Parathyroid adenoma (tissue), 2 donors: Measurements from ENCODE around the gene ADGRL4.

Experiments
- H2AFZ ChIP-seq: fragments of 300-600 bp; sonication (generic); one replicate; pipeline ENCODE4 v1.7.0; 2017; ENCODE audit warnings: antibody characterized with exemption, mild to moderate bottlenecking
- H3K27ac ChIP-seq: fragments of 300-600 bp; sonication (generic); one replicate; pipeline ENCODE4 v1.7.0; 2017
- H3K27me3 ChIP-seq: fragments of 300-600 bp; sonication (generic); one replicate; pipeline ENCODE4 v1.7.0; 2017; ENCODE audit warnings: low read length; ENCODE audit not compliant: control insufficient read depth, insufficient read depth
- H3K36me3 ChIP-seq: fragments of 300-600 bp; sonication (generic); one replicate; pipeline ENCODE4 v1.7.0; 2017; ENCODE audit warnings: low read length; ENCODE audit not compliant: control insufficient read depth, insufficient read depth
- H3K4me1 ChIP-seq: fragments of 300-600 bp; sonication (generic); one replicate; pipeline ENCODE4 v1.7.0; 2017; ENCODE audit warnings: control low read depth
- H3K4me2 ChIP-seq: fragments of 300-600 bp; sonication (generic); one replicate; pipeline ENCODE4 v1.7.0; 2017; ENCODE audit warnings: low read length
- H3K4me3 ChIP-seq: fragments of 300-600 bp; sonication (generic); one replicate; pipeline ENCODE4 v1.7.0; 2017; ENCODE audit warnings: low read depth, low read length
- H3K79me2 ChIP-seq: fragments of 300-600 bp; sonication (generic); one replicate; pipeline ENCODE4 v1.7.0; 2017; ENCODE audit warnings: control low read depth
- H3K9ac ChIP-seq: fragments of 300-600 bp; sonication (generic); one replicate; pipeline ENCODE4 v1.7.0; 2017; ENCODE audit warnings: mild to moderate bottlenecking
- H3K9me3 ChIP-seq: fragments of 300-600 bp; sonication (generic); one replicate; pipeline ENCODE4 v1.7.0; 2017; ENCODE audit warnings: low read length; ENCODE audit not compliant: control insufficient read depth
- CTCF ChIP-seq: fragments of 300-600 bp; sonication (generic); IDR thresholded peaks from one replicate; pipeline ENCODE4 v1.7.0; 2017; ENCODE audit warnings: antibody characterized with exemption, mild to moderate bottlenecking
- donor health status: primary hyperparathyroidism.

The ADGRL4 gene

GRCh38 chr1:78871249-78871648, 135.3 kb downstream of the ADGRL4 start:
- TF ChIP-seq CTCF = no peak
- H3K4me2 ChIP-seq = no peak overlapping the region
- no peak overlapping the region for H3K4me3 ChIP-seq
- H3K36me3 ChIP-seq = no peaks in the 10 kb centered on the region
- H3K9me3 ChIP-seq = no peaks in the 10 kb centered on the region
- H3K4me1 ChIP-seq = no peaks in the 10 kb centered on the region
- no peaks in the 10 kb centered on the region for H3K79me2 ChIP-seq
- no peak overlapping the region for H3K9ac ChIP-seq
- no peak overlapping the region for H2AFZ ChIP-seq
- no peaks in the 10 kb centered on the region for H3K27me3 ChIP-seq
- H3K27ac ChIP-seq = no peak overlapping the region

- H3K4me3 ChIP-seq = no peak overlapping the region
- no peak overlapping the region for H3K4me2 ChIP-seq
- H2AFZ ChIP-seq = no peak overlapping the region
- H3K4me1 ChIP-seq = no peaks in the 10 kb centered on the region
- H3K9me3 ChIP-seq = no peaks in the 10 kb centered on the region
- no peak overlapping the region for H3K27ac ChIP-seq
- H3K36me3 ChIP-seq = no peaks in the 10 kb centered on the region
- TF ChIP-seq CTCF = no peak
- no peak overlapping the region for H3K9ac ChIP-seq
- H3K27me3 ChIP-seq = no peaks in the 10 kb centered on the region
- H3K79me2 ChIP-seq = no peaks in the 10 kb centered on the region
Observed at GRCh38 chr1:78869136-78869535, 137.4 kb downstream of the ADGRL4 start.

- H3K4me2 ChIP-seq = no peak overlapping the region
- H3K9ac ChIP-seq = no peak overlapping the region
- TF ChIP-seq CTCF = no peak
- no peaks in the 10 kb centered on the region for H3K27me3 ChIP-seq
- H3K27ac ChIP-seq = no peak overlapping the region
- no peaks in the 10 kb centered on the region for H3K79me2 ChIP-seq
- no peaks in the 10 kb centered on the region for H3K9me3 ChIP-seq
- H3K4me3 ChIP-seq = no peak overlapping the region
- no peaks in the 10 kb centered on the region for H3K36me3 ChIP-seq
- H3K4me1 ChIP-seq = no peaks in the 10 kb centered on the region
- H2AFZ ChIP-seq = no peak overlapping the region
Observed at GRCh38 chr1:78864175-78864574, 142.4 kb downstream of the ADGRL4 start.

GRCh38 chr1:78856096-78856495, 150.4 kb downstream of the ADGRL4 start:
- H3K36me3 ChIP-seq = no peaks in the 10 kb centered on the region
- H3K9ac ChIP-seq = no peak overlapping the region
- no peak overlapping the region for H2AFZ ChIP-seq
- no peak overlapping the region for H3K4me2 ChIP-seq
- no peaks in the 10 kb centered on the region for H3K9me3 ChIP-seq
- H3K27me3 ChIP-seq = no peaks in the 10 kb centered on the region
- H3K4me3 ChIP-seq = no peak overlapping the region
- H3K27ac ChIP-seq = no peak overlapping the region
- TF ChIP-seq CTCF = no peak
- H3K4me1 ChIP-seq = no peaks in the 10 kb centered on the region
- no peaks in the 10 kb centered on the region for H3K79me2 ChIP-seq

- H3K4me3 ChIP-seq = no peak overlapping the region
- H3K79me2 ChIP-seq = no peaks in the 10 kb centered on the region
- no peak overlapping the region for H2AFZ ChIP-seq
- H3K4me2 ChIP-seq = no peak overlapping the region
- no peak overlapping the region for H3K27ac ChIP-seq
- no peak for TF ChIP-seq CTCF
- no peaks in the 10 kb centered on the region for H3K9me3 ChIP-seq
- no peak overlapping the region for H3K9ac ChIP-seq
- H3K4me1 ChIP-seq = no peaks in the 10 kb centered on the region
- no peaks in the 10 kb centered on the region for H3K36me3 ChIP-seq
- no peaks in the 10 kb centered on the region for H3K27me3 ChIP-seq
Observed at GRCh38 chr1:78855258-78855657, 151.3 kb downstream of the ADGRL4 start.
